ENCODE measurements around the gene DIP2C. TPM values are rescaled to one million over a fixed set of nuclear protein-coding genes. Genes with fewer than 3 reads are reported as not detected.

Gene DIP2C, protein sequence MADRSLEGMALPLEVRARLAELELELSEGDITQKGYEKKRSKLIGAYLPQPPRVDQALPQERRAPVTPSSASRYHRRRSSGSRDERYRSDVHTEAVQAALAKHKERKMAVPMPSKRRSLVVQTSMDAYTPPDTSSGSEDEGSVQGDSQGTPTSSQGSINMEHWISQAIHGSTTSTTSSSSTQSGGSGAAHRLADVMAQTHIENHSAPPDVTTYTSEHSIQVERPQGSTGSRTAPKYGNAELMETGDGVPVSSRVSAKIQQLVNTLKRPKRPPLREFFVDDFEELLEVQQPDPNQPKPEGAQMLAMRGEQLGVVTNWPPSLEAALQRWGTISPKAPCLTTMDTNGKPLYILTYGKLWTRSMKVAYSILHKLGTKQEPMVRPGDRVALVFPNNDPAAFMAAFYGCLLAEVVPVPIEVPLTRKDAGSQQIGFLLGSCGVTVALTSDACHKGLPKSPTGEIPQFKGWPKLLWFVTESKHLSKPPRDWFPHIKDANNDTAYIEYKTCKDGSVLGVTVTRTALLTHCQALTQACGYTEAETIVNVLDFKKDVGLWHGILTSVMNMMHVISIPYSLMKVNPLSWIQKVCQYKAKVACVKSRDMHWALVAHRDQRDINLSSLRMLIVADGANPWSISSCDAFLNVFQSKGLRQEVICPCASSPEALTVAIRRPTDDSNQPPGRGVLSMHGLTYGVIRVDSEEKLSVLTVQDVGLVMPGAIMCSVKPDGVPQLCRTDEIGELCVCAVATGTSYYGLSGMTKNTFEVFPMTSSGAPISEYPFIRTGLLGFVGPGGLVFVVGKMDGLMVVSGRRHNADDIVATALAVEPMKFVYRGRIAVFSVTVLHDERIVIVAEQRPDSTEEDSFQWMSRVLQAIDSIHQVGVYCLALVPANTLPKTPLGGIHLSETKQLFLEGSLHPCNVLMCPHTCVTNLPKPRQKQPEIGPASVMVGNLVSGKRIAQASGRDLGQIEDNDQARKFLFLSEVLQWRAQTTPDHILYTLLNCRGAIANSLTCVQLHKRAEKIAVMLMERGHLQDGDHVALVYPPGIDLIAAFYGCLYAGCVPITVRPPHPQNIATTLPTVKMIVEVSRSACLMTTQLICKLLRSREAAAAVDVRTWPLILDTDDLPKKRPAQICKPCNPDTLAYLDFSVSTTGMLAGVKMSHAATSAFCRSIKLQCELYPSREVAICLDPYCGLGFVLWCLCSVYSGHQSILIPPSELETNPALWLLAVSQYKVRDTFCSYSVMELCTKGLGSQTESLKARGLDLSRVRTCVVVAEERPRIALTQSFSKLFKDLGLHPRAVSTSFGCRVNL (N-terminal part only)
- total RNA-seq, result 13.1 and 17.7 TPM in 2 replicates

DNA sequence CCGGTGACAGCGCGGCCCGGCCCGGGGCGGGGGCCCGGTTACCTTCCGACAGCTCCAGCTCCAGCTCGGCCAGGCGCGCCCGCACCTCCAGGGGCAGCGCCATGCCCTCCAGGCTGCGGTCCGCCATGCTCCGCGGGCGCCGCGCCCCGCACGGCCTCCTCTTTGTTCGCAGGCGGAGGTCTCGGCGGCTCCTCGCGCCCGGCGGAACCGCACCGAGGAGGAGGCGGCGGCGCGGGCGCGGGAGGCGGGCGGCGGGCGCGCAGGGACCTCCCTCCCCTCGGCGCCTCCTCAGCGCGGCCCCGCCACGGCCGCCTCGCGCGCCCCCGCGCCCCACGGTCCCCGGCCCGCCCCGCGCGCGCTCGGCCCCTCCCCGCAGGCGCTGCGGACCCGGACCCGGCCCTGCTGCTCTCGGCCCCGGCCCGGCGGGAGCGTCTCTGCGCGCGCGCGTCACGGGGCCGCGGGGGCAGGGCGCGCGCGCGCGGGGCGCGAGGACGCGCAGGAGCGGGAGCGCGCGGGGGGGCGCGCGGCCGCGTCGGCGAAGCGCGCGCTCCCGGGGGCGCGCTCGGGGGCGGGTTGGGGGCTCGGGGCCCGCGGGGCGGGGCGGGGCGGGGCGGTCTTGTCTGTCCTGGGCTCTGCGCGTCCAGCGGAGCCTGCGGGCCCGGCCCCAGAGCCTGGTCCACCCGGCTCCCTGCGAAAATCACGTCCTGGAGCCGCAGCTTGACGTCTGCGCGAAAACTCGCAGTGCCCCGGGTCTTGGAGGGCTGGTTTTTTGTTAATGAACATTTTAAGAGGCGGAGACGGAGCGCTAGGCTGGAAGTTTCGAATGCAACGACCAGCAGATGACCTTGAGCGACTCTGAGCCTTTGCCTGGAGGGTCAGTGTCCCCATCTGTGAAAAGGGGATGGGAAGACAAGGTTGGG, at the start of gene DIP2C:
Gene DIP2C, minus strand, starts transcription at position 217 of the 920 bp plus-strand sequence. Its CDS starts 90 bp downstream, at position 127.

Other genes with a start within 250 kb of the DIP2C start
- gene LARP4B, start 242.0 kb upstream of the DIP2C start, total RNA-seq, result 26.4 and 27.2 TPM in 2 replicates

Data from aortic smooth muscle cell (primary cell).